DMS114 treated with DMSO at 0.1 percent for 48 hours (cell line): ENCODE data around the gene NAAA.
"Not testable (repeated sequence)": the region's sequence is repeated elsewhere in the genome, so short reads cannot be mapped to it uniquely, and the experiment has no call there.

Experiments
- DNase-seq: peaks from one replicate; lab custom pipeline; 2025; ENCODE audit not compliant: unreplicated experiment; lab: John Stamatoyannopoulos, UW

Gene NAAA

GRCh38 chr4:75940692-75941253 lies at the start of gene NAAA:
NAAA (minus strand) TSS chr4:75941013; CDS start chr4:75940949, 64 bp downstream.
- DNase-seq, result peak; percentile 34

DNA sequence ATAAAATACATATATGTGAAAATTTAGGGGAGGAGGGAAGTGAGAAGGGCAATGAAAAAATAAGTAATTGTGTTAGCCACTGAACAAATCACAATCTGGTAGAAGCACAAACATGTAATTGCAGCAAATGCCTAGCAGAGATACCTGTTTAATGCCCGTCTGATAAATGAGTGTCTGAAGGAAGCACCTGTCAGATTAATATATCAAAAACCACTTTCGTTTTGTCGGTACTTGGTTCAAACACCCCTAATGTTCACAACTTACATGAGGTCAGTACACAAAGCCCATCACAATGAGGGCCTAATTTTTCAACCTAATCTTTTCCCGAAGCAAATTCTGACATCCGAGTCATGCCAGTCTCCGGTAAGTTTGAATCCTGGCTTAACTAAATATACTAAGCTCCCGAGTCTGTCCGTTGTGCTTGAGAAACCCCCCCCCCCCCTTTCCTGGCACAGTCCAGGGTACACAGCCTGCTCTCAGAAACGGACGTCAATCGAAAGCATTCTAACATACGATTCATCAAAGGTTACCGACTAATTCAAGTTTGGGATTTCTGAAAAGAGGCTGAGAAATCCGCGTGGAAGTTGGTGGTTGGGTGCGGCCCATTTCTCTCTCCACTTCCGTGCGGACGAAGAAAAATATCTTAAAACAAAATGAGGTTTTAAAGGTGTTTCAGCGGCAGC lies 49.2 kb upstream of the NAAA start:
- no peak for DNase-seq

GRCh38 chr4:75985116-75985515 lies 44.3 kb upstream of the NAAA start:
- DNase-seq, result no peak

DNA sequence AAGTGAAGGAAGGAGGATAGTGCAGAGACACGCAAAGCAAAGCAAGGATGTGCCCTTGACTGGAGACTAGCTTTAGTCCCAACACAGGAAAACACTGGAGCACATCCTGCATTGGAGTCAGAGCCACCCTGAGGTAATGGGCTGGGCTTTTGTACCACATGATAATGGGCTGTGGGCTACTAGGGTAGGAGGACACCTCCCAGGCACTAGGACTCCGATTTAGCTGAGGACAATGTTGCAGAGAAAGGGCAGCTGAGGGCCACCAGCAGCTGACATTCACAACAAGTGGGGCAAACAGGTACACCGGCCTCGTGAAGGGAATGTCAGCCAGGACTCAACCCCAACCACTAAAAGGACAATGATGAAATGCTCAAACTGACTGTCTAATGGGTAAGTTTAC lies 39.8 kb upstream of the NAAA start:
- no peak for DNase-seq

GRCh38 chr4:75976177-75976576 lies 35.4 kb upstream of the NAAA start:
- DNase-seq, result no peak

DNA sequence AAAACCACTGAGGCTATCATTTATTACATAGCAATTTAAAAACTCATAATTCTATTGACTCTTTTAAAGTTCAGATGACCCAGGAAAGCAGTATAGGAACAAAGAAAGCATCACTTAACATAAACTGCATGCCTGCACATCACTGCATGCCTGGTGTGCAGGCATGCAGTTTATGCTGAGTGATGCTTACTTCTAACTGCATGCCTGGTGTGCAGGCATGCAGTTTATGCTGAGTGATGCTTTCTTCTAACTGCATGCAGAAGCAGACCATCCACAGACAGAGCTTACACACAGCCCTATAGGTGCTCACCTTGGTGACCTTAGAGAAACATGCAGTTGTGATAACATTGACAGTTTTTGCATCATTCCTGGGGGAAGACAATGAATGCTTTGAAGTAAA lies 33.0 kb upstream of the NAAA start:
- DNase-seq, result peak; percentile 45

GRCh38 chr4:75968084-75968483 lies 27.3 kb upstream of the NAAA start:
- DNase-seq, result no peak

DNA sequence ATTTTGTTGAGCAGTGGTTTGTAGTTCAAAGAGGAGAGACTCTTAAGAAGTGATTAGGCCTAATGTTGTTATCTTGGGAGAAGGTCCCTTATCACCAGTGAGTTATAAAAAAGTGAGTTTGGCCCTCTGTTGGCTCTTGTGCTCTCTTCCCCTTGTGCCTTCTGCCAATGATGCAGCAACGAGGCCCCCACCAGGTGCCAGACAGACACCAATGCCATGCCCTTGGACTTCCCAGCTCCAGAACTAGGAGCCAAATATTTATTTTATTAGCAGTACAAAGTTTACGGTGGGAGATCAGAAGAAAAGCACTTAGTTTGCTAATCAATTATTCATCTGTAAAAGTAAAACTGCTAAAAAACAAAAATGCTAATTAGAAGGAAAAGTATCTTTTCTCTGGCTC lies 22.7 kb upstream of the NAAA start:
- DNase-seq, result no peak

GRCh38 chr4:75962072-75962471 lies 21.3 kb upstream of the NAAA start:
- not testable (repeated sequence) for DNase-seq

GRCh38 chr4:75958546-75958945 lies 17.7 kb upstream of the NAAA start:
- DNase-seq, result not testable (repeated sequence)

GRCh38 chr4:75954811-75955210 lies 14.0 kb upstream of the NAAA start:
- not testable (repeated sequence) for DNase-seq

- DNase-seq, result no peak
These were observed 12.7 kb upstream of the NAAA start for GRCh38 chr4:75953509-75953908.

DNA sequence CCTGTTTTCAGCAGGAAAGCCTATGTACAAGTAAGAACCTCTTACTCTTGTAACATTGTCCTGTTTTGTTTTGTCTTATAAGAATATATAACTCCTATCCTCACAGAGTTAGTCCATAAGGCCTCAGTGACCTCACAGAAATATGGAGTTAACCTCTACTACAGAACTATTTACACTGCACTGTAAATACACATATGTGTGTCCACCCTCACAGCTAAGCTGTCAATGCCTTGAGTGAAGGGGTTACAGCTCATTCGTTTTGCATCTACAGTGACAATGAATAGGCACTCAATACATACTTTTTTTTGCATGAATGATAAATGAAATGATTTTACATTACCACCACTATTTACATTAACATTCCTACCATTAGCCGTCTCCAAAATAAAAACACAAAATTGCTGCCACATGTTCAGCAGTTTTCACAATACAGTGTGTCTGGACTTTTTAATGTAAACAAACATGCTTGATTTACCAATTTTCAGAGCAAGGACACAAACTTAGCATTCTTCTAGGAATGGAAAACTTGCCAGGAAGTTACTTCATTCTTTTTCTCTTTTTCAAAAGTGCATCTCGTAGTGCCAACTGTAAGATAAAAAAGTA lies 9.5 kb upstream of the NAAA start:
- DNase-seq, result peak; percentile 48

- no peak for DNase-seq
These were observed 8.1 kb upstream of the NAAA start for GRCh38 chr4:75948822-75949444.

- no peak for DNase-seq
These were observed 722 bp downstream of the NAAA start for GRCh38 chr4:75939890-75940691.

GRCh38 chr4:75935628-75936027 lies 5.2 kb downstream of the NAAA start:
- DNase-seq, result no peak

- DNase-seq, result no peak
These were observed 10.7 kb downstream of the NAAA start for GRCh38 chr4:75930152-75930551.

DNA sequence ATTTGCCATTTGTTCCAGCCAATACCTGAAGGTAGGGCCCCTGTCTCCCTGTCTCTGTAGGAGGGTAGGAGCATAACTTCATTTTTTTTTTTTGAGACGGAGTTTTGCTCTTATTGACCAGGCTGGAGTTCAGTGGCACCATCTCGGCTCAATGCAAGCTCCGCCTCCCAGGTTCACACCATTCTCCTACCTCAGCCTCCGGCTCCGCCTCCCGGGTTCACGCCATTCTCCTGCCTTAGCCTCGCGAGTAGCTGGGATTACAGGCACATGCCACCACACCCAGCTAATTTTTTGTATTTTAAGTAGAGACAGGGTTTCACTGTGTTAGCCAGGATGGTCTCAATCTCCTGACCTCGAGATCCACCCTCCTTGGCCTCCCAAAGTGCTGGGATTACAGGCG lies 15.9 kb downstream of the NAAA start:
- DNase-seq, result not testable (repeated sequence)

DNA sequence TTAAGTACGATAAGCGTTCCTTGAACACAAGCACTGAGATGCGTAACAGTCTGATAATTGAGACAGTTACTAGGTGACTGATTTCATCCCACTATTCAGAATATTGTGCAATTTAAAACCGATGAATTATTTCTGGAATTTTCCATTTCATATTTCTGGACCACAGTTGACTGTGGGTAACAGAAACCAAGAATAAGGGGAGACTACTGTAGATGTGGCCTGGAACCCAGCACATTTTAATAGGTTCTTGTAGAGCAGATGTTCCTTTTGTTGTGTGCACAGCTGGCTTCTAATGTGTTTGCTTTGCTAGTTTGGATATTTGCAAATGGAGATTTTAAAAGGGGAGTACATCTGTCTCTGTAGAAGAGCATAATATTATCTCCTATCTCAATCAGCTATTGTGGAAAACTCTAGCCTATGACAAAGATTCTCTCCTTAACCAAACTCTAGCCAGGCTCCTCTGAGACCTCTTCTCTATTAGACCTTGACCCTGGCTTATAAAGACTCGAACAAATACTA lies 16.4 kb downstream of the NAAA start:
- no peak for DNase-seq

GRCh38 chr4:75922588-75922987 lies 18.2 kb downstream of the NAAA start:
- DNase-seq, result no peak

DNA sequence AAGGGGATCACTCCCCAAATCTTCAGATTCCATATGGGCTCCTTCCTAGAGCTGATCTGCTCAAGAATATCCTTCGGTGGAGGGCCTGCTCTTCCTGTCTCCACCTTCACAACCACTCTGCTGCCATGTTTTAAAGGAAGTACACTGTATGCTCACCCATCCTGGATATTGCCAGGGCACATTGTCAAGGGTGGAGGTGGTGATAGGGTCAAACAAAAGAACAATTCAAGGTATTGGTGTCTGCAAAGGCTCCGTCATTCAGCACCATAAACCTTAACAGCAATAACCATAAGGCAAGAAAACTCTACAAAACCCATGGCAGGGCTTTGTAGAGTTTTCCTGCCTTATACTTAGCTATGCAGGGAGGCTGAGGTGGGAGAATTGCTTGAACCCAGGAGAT lies 18.9 kb downstream of the NAAA start:
- DNase-seq, result no peak
